ENCODE data around the gene SAMD4B. TPM values are rescaled to one million over a fixed set of nuclear protein-coding genes. Genes with fewer than 3 reads are reported as not detected.

Gene SAMD4B
- total and polyA plus RNA-seq, 10 of the 15 experiments (the other 5 are each of a cell fraction or from before 2014, with no cell fraction given), result 2.4 to 43.3 (median 23.9) TPM

DNA sequence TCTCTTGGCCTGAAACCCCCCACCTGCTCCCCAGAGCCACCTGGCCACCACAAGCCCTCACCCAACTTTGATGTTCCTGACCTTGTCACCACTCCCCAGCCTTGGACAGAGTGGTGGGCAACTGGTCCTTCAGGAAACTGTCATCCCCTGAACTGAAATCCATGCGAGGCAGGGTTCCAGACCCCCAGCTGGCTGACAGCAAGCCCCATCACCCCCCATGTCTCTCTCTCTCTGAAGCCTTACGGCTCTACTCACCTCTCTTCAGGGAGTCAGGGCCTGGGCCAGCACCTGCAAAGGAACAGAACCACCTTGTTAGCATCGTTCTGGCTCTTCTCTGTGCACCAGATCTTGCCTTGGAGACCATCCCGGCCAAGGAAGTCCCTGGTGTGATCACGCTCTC is 24.1 kb upstream of the SAMD4B start:
- SMC1A ChIA-PET (ENCODE audit: uncharacterized antibody, unreplicated experiment), result no interaction called here
- FAIRE-seq, result no peak
- Histone ChIP-seq H3K36me3 (ENCODE audit: control insufficient read depth in 2 of 2, insufficient read depth in 2 of 2, low read length in 1 of 2) (no peaks in the 10 kb centered on the region; a peak in 1 of 4 replicates), H3K27ac (ENCODE audit: control insufficient read depth, insufficient read depth) (no peak overlapping the region), H3K4me3 (no peak overlapping the region), H3K27me3 (replicated peaks in 1 of 2; ENCODE audit: control insufficient read depth in 2 of 2, insufficient read depth in 2 of 2, low read length in 1 of 2) (no peaks in the 10 kb centered on the region; a peak in 1 of 4 replicates), H3K9ac (ENCODE audit: control insufficient read depth, insufficient read depth, low read length) (no peak overlapping the region), H3K4me2 (ENCODE audit: control insufficient read depth, insufficient read depth) (no peak overlapping the region), H3K79me2 (ENCODE audit: control insufficient read depth, insufficient read depth, low read length) (no peaks in the 10 kb centered on the region), H2AFZ (ENCODE audit: control insufficient read depth, low read depth, low read length) (no peak overlapping the region), H3K9me3 (replicated peaks; ENCODE audit: control insufficient read depth, insufficient read depth, low read length) (no peaks in the 10 kb centered on the region), H3K4me1 (ENCODE audit: control insufficient read depth, insufficient read depth, low read length) (no peaks in the 10 kb centered on the region), H4K20me1 (ENCODE audit: control insufficient read depth, insufficient read depth) (no peaks in the 10 kb centered on the region)
- no peak for TF ChIP-seq SMAD1 (IDR thresholded peaks at IDR 0.05; ENCODE audit: low read depth, partially characterized antibody)
- no peak for TF ChIP-seq CEBPB (IDR thresholded peaks at IDR 0.05; ENCODE audit: borderline replicate concordance in 1 of 2, low read depth in 2 of 2, low read length in 2 of 2)
- TF ChIP-seq, protein P1, sequence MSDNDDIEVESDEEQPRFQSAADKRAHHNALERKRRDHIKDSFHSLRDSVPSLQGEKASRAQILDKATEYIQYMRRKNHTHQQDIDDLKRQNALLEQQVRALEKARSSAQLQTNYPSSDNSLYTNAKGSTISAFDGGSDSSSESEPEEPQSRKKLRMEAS (IDR thresholded peaks at IDR 0.05; ENCODE audit: low read depth, low read length), result no peak
- no peak for TF ChIP-seq ZNF384 (IDR thresholded peaks at IDR 0.05; ENCODE audit: borderline replicate concordance, low read depth, low read length)
- TF ChIP-seq ZNF207 (IDR thresholded peaks at IDR 0.05; ENCODE audit: borderline replicate concordance), result no peak
- no peak for TF ChIP-seq NR2C1 (IDR thresholded peaks at IDR 0.05)
- TF ChIP-seq, protein P2, sequence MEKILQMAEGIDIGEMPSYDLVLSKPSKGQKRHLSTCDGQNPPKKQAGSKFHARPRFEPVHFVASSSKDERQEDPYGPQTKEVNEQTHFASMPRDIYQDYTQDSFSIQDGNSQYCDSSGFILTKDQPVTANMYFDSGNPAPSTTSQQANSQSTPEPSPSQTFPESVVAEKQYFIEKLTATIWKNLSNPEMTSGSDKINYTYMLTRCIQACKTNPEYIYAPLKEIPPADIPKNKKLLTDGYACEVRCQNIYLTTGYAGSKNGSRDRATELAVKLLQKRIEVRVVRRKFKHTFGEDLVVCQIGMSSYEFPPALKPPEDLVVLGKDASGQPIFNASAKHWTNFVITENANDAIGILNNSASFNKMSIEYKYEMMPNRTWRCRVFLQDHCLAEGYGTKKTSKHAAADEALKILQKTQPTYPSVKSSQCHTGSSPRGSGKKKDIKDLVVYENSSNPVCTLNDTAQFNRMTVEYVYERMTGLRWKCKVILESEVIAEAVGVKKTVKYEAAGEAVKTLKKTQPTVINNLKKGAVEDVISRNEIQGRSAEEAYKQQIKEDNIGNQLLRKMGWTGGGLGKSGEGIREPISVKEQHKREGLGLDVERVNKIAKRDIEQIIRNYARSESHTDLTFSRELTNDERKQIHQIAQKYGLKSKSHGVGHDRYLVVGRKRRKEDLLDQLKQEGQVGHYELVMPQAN (conservative IDR thresholded peaks at IDR 0.05), result no peak
- TF ChIP-seq SPI1 (IDR thresholded peaks at IDR 0.05; ENCODE audit: borderline replicate concordance, insufficient read depth, low read depth, low read length), result no peak
- no peak for TF ChIP-seq KDM1A (IDR thresholded peaks at IDR 0.05; ENCODE audit: borderline replicate concordance)
- no peak for TF ChIP-seq MEF2B (IDR thresholded peaks at IDR 0.05; ENCODE audit: partially characterized antibody, poor library complexity, severe bottlenecking)
- no peak for TF ChIP-seq JUNB (IDR thresholded peaks at IDR 0.05)
- no peak for TF ChIP-seq KAT2A (conservative IDR thresholded peaks at IDR 0.05; ENCODE audit: control insufficient read depth, low read depth, low read length)
- TF ChIP-seq BACH1 (IDR thresholded peaks at IDR 0.05; ENCODE audit: borderline replicate concordance), result no peak
- TF ChIP-seq, protein P3, sequence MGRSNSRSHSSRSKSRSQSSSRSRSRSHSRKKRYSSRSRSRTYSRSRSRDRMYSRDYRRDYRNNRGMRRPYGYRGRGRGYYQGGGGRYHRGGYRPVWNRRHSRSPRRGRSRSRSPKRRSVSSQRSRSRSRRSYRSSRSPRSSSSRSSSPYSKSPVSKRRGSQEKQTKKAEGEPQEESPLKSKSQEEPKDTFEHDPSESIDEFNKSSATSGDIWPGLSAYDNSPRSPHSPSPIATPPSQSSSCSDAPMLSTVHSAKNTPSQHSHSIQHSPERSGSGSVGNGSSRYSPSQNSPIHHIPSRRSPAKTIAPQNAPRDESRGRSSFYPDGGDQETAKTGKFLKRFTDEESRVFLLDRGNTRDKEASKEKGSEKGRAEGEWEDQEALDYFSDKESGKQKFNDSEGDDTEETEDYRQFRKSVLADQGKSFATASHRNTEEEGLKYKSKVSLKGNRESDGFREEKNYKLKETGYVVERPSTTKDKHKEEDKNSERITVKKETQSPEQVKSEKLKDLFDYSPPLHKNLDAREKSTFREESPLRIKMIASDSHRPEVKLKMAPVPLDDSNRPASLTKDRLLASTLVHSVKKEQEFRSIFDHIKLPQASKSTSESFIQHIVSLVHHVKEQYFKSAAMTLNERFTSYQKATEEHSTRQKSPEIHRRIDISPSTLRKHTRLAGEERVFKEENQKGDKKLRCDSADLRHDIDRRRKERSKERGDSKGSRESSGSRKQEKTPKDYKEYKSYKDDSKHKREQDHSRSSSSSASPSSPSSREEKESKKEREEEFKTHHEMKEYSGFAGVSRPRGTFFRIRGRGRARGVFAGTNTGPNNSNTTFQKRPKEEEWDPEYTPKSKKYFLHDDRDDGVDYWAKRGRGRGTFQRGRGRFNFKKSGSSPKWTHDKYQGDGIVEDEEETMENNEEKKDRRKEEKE (IDR thresholded peaks at IDR 0.05), result no peak
- TF ChIP-seq ZNF217 (IDR thresholded peaks at IDR 0.05), result no peak
- in situ Hi-C loops (cut with MboI) (no loop called here), intact Hi-C loops (cut with micrococcal nuclease; ENCODE audit: unreplicated experiment) (no loop called here)
- CTCF ChIA-PET, result interaction anchor here (0.6 kb wide), 1 partner anchor 50 kb away, joined by 4 read pairs; no protein-coding TSS in a partner anchor
- RAD21 ChIA-PET (ENCODE audit: unreplicated experiment), result no interaction called here
- POLR2A ChIA-PET, result no interaction called here
- 65% methylated on average over 5 of the region's 5 CpGs for WGBS (ENCODE audit: insufficient coverage, insufficient replicate concordance, low lambda C conversion rate, missing lambda C conversion rate)
- DNase-seq (ENCODE audit: low read depth, low spot score), result no peak
- no peak for ATAC-seq
- BruUV-seq (replicated peaks), result no TSS peak
